GM18870 (cell line): Measurements from ENCODE around the gene ARHGAP26.

Experiments used
- ATAC-seq: cut with Tn5 transposase; IDR thresholded peaks from one replicate; pipeline ENCODE4 v1.9.1; 2021; ENCODE audit warnings: moderate library complexity; ENCODE audit not compliant: unreplicated experiment

ARHGAP26 gene

DNA sequence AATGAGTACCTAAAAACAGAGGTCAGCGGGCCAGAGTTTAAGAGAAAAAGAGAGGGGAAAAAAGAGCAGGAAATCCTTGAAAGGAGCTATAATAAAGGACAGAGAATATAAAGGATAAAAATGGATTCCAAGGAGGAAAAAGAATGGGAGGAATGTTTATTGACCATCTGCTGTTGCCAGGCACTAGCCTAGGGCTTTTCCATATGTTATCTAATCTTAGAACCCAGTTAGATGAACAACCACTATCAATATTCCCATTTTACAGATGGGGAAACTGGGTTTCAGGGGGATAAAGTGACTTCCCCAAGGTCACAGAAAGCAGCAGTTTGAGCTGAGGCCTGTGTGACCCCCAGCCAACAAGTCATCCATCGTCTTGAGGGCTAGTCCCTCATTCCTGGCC is 400.8 kb downstream of the ARHGAP26 start:
- no peak for ATAC-seq

- ATAC-seq, result no peak
Measured at GRCh38 chr5:143172739-143173138, 402.6 kb downstream of the ARHGAP26 start.

DNA sequence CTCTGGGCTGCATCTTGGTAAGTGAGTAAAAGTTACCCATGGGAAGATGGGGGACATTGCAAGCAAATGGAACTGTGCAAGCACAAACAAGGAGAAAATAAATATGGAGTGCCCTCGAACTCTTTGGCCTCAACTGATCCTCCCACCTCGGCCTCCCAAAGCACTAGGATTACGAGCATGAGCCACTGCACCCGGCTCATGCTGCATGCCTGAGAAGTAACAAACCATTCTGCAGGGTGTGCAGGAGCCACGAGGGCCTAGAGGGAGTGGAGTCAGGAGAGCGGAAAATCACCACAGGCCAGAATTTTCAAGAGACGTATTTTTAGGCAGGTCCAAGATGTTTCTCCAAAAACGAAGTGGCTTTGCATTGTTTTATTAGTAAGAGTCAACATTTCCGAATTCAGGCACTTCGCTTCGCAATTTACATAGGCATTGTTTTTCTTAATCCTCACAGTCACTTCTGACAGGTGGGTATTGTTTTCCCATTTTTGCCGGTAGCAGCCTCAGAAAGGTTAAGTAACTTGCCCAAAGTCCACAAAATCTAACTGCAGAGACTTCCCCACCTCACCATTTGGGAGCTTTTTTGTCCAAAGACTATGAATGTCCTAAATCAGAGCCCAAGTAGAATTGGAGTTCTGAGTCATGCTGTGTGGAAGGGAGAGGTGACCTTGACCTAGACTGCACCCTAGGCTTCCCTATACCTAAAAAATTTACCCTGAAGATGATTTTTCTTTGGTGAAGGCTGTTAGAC is 403.1 kb downstream of the ARHGAP26 start:
- no peak for ATAC-seq

DNA sequence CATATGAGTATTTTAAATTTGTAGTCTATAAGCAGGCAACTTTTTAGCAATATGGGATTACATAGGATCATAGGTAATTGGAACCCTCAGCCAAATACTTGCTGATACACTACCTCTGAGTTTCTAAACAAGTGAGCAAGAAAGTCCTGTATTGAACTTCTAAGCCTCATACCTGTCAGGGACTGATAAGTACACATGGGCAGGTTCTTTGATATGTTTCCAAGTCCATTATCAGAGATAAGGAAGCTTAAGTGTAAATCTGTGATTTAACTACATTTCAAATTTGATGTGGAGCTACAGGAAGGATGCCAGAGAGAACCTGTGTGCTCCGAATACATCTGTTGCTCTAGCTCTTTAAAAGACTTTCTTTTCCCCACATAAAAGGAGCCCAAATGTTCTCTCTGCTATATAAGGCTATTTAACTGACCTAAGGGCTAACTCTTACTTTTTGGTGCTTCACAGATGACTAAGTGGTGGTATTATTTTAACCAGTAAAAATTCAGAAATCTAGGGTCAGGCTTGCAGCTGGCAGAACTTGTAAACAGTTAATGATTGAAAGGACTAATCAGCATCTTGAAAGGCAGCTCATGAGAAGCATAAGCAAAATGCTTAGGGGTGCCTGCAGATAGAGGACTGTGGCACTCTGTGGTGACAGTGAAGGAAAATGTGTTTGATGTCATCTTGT is 404.7 kb downstream of the ARHGAP26 start:
- peak; percentile 97 for ATAC-seq

GRCh38 chr5:143176048-143176447 is 405.9 kb downstream of the ARHGAP26 start:
- ATAC-seq, result no peak

DNA sequence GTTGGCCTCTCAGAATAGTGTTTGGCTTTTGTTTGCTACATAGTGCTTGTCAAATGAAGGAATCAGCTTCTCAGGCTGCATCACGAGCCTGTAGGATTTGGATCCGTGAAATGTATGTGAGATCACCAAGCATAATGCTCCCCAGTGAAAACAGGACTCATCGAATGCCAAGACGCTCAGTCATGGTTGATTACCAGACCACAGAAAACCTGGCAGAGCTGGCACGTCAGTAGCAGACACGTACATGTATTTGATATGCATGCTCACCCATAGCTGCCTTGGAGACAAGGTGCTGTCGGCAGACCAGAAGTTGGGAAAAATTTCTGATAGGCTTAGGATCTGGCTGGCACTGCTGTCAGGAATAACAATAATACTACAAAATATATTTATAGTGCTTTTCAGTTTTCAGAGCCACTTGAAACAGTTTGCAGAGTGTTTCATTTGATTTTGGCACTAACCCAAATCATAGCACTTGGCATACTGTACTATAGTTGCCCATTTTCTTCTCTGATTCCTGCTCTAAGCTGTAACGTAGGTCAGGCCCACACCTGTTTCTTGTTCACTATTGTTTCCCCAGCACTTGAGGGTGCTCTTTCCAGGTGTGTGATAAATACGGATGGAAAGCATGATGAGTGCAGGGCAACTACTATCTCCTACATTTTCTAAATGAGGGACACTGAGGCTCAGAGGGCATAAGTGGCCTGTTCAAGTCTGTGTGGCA is 407.2 kb downstream of the ARHGAP26 start:
- no peak for ATAC-seq

DNA sequence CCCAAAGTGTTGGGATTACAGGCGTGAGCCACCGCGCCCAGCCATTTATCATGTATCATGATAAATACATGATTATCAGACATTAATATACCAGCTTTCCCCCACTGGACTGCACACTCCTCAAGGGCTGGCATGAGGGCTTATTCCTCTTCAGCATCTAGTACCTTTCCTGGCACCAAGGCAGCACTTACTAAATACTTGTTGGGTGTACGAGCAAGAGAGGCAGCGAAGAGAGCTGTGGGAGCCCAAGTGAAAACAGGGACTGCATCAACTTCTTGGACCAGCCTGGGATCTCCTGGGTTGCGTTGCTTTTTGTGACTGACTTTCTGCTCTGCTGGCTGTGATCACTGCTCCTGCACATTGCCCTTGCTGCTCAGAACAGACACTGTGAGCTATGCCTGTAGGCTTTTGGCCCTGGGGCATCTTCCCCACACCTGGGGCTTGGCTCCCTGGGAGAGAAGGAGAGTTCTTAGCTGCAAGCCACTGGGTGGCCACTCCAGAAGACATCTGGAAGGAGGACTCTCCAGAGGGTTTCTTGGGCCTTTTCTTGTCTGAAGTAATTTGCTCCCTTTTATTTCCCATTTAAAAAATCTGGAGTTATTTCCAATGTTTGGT is 409.1 kb downstream of the ARHGAP26 start:
- no peak for ATAC-seq

DNA sequence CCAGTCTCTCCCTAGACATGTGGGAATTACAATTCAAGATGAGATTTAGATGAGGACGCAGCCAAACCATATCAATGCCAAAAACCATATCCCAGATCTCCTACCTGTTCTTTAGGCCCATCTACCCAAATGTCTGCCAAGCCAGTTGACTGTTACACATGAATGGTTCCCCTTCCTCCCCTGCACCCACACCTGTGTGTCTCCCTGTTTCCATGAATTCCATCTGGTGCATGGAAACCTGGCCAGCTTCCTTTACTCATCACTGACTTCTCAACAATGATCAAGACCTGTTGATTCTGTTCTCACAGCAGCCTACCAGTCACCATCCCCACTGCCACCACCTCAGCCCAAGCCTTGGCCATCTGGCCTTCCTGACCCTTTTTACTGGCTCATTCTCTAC is 410.6 kb downstream of the ARHGAP26 start:
- no peak for ATAC-seq

DNA sequence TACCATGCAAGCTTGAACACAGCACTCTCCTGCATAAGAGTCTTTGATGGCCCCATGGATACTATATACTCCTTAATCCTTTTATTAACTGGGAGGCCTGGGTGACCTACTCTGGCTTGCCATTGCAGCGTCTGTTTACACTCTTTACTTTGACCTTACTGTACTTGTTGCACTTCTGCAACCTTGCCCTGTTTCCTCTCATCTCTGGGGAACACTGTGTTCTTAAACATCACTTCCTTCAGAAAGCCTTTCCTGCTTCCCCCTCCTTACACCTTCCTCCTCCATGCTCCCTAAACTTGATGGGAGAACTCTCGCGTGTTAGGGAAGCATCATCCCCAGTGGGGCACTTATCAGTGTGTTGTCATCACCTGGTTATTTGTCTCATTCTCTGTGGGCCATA is 411.0 kb downstream of the ARHGAP26 start:
- no peak for ATAC-seq

DNA sequence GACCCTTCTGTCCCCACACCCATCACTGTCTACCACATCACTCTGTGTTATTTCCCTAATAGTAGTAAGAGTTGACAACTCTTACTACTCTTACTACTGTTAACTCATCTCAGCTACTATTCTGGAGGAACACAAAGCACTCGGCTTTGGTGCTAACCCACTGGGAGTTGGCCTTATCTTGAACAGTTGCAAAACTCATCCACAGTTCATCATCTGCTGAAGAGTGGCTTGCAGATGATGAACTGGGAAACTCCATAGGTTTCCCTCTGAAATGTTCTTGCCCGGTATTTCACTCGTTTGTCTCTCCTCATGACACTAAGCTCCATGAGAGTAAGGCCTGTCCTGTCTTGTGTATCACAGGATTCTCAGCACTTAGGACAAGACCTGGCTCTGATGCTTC is 411.9 kb downstream of the ARHGAP26 start:
- ATAC-seq, result no peak

DNA sequence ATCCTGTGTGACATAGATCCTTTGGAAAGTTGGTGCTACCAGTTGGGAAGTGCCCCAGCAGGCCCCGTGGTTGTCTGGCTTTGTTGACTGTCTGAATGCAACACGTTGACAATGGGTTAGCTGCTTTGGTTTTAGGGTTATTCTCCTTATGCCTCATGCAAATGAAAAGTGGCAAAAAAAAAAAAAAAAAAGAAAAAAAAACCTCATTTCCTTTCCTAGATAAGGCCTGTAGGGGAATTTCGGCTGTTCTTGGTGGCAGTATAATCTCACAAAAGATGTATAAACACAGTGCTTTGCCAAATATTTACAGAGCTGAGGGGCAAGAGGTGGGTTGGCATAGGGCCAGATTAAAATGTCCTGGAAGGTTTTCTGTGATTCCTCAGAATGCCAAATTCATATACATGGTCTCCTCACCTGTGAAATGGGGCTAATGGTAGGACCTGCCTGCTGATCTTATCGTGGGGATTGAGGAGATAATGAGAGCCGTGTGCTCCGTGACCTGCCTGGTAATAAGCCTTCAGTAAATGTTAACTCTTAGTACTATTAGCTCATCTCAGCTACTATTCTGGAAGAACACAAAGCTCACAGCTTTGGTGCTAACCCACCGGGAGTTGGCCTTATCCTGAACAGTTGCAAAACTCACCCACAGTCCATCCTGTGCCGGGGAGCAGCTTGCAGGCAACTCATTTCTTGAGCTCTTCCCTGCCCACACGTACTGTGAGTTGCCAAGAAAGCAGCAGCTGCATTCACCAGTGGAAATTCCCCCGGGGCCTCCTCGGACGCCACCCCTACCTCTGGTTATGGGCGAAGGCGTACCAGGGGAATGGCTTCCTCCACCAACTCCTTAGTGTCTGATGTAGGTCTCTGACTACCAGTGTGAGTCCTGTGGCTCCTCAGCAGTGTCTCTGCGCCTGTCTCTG is 413.0 kb downstream of the ARHGAP26 start:
- peak; percentile 67 for ATAC-seq

GRCh38 chr5:143183989-143184388 is 413.8 kb downstream of the ARHGAP26 start:
- ATAC-seq, result no peak

DNA sequence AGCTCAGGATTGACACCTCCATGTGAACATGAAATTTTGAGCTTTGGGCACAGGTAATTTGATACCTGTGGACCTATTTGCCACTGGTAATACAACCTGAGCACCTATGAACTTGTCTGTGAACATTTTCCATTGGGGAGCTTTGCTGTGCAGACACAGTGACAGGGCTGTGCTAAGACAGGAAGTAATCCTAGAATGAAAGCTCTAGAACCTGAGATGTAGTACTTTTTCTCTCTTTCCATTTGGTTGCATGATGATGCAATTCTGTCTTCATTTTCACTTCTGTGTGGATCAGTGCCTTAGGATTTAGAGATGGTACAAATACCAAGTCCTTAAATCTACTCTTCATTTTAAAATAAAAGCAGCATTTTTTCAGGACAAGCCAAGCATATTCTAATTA is 416.4 kb downstream of the ARHGAP26 start:
- peak; percentile 23 for ATAC-seq

- no peak for ATAC-seq
Measured at GRCh38 chr5:143187495-143187894, 417.3 kb downstream of the ARHGAP26 start.

GRCh38 chr5:143188083-143188482 is 417.9 kb downstream of the ARHGAP26 start:
- no peak for ATAC-seq

- ATAC-seq, result no peak
Measured at GRCh38 chr5:143188692-143189091, 418.5 kb downstream of the ARHGAP26 start.

GRCh38 chr5:143190260-143190810 is 420.2 kb downstream of the ARHGAP26 start:
- no peak for ATAC-seq

DNA sequence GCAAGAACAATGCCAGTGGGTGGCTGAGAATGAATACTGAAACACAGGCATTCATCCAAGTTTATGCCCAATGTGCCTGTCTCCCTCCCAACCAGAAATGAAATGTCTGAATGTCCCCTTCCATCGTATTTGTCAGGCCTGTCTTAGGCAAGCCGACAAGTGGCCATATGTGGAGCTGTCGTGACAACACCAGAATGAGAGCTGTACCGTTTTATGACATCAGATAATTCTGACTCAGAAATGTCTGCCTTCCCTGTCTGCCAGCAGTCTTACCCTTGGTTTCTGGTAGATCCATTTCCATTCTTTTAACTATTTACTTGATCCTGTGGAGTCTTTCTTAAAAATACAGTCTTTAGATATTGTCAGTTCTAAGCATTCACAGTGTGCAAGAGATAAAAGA is 421.5 kb downstream of the ARHGAP26 start:
- ATAC-seq, result no peak

GRCh38 chr5:143192191-143192900 is 422.2 kb downstream of the ARHGAP26 start:
- ATAC-seq, result no peak
